Activated T-cell treated with anti-CD3 and anti-CD28 coated beads, Interleukin-2, amount 50 U/mL, for 1 hour (primary cell): ENCODE data around the gene CETP.
"Not testable (repeated sequence)": the region's sequence is repeated elsewhere in the genome, so short reads cannot be mapped to it uniquely, and the experiment has no call there.

Experiments used
- DNase-seq: peaks from one replicate; pipeline ENCODE4 v3.0.0-alpha.2; 2020

Gene CETP

GRCh38 chr16:56964243-56965148, 2.7 kb downstream of the CETP start:
- peak; percentile 96 for DNase-seq

- DNase-seq: no peak
Measured at GRCh38 chr16:56965149-56966092, 3.7 kb downstream of the CETP start.

GRCh38 chr16:56966093-56966475, 4.3 kb downstream of the CETP start:
- DNase-seq: no peak

- no peak for DNase-seq
Measured at GRCh38 chr16:56967733-56968132, 6.0 kb downstream of the CETP start.

- no peak for DNase-seq
Measured at GRCh38 chr16:56969769-56970168, 8.0 kb downstream of the CETP start.

- DNase-seq: no peak
Measured at GRCh38 chr16:56970934-56971767, 9.4 kb downstream of the CETP start.

GRCh38 chr16:56971768-56972043, 10.0 kb downstream of the CETP start:
- no peak for DNase-seq

- DNase-seq: no peak
Measured at GRCh38 chr16:56972403-56973293, 10.9 kb downstream of the CETP start.

GRCh38 chr16:56973294-56973689, 11.5 kb downstream of the CETP start:
- no peak for DNase-seq

- DNase-seq: not testable (repeated sequence)
Measured at GRCh38 chr16:56973899-56974298, 12.1 kb downstream of the CETP start.

- no peak for DNase-seq
Measured at GRCh38 chr16:56974549-56975300, 13.0 kb downstream of the CETP start.

GRCh38 chr16:56975714-56976113, 14.0 kb downstream of the CETP start:
- DNase-seq: no peak

GRCh38 chr16:56977216-56977615, 15.5 kb downstream of the CETP start:
- DNase-seq: no peak

- DNase-seq: no peak
Measured at GRCh38 chr16:56977823-56978430, 16.2 kb downstream of the CETP start.

GRCh38 chr16:56980201-56980535, 18.4 kb downstream of the CETP start:
- DNase-seq: no peak

GRCh38 chr16:56980792-56981724, 19.3 kb downstream of the CETP start:
- no peak for DNase-seq

- no peak for DNase-seq
Measured at GRCh38 chr16:56981729-56982271, 20.1 kb downstream of the CETP start.

- no peak for DNase-seq
Measured at GRCh38 chr16:56982695-56983094, 20.9 kb downstream of the CETP start.

- DNase-seq: no peak
Measured at GRCh38 chr16:56983211-56983751, 21.5 kb downstream of the CETP start.
